HG02642 (cell line): ENCODE results near the gene MYO3B.
"Not testable (repeated sequence)": the region's sequence is repeated elsewhere in the genome, so short reads cannot be mapped to it uniquely, and the experiment has no call there.

ENCODE experiments used
- ATAC-seq: cut with Tn5 transposase; IDR thresholded peaks from one replicate; pipeline ENCODE4 v1.9.1; 2021; ENCODE audit warnings: mild to moderate bottlenecking; ENCODE audit not compliant: unreplicated experiment, poor library complexity

The MYO3B gene

DNA sequence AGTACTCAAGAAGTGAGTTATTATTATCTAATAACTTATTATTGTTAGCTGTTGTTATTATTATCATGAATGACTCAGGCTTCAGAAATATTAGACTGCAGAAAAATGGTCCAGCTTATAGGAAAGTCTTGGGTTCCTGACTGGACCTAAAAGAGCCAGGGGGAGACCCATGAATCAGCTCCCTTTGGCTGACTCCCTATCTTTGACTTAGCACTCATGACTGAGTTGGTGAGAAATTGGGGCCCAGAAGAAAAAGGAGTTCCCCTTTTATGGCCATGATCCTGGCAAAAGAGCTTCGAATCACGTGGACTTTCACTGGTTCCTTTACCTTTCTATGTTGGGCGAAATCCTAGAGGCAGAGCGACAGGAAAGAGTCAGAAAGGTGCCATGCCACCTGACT is 145.8 kb downstream of the MYO3B start:
- ATAC-seq: no peak

DNA sequence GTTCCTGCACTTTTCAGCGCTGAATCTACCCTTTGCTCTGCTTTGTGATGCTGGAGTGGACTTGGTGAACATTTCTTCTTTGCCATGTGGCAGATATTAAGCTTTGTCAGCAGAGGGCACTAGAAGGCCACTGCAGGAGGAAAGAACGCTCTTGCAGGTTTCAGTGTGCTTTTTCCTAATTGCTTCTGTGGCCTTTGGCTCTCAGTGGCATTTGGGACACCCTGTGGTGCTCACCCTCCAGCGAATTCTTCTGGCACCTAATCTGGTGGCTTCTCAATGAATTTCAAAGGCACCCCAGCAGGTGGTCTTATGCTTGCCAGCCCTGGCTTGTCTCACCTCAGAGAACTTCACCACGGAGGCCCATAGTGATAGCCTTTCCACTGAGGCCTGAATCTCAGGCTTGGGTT is 146.7 kb downstream of the MYO3B start:
- peak; percentile 48 for ATAC-seq

DNA sequence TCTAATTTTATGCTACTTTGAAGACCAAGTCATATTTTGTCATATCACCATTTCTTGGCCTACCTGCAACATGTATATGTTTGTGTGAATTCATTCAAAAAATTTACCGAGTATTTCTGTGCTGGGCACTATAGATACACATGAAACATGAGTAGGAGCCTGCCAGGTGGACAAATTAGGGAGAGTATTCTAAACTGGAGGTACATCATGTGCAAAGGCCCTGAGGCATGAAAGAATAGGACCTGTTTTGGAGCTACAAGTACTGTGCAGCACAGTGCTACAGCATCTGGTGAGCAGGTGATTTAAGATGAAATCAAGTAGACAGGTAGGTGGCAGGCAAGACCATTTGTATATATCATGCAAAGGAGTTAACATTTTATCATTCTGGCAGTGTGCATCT is 152.9 kb downstream of the MYO3B start:
- ATAC-seq: no peak

DNA sequence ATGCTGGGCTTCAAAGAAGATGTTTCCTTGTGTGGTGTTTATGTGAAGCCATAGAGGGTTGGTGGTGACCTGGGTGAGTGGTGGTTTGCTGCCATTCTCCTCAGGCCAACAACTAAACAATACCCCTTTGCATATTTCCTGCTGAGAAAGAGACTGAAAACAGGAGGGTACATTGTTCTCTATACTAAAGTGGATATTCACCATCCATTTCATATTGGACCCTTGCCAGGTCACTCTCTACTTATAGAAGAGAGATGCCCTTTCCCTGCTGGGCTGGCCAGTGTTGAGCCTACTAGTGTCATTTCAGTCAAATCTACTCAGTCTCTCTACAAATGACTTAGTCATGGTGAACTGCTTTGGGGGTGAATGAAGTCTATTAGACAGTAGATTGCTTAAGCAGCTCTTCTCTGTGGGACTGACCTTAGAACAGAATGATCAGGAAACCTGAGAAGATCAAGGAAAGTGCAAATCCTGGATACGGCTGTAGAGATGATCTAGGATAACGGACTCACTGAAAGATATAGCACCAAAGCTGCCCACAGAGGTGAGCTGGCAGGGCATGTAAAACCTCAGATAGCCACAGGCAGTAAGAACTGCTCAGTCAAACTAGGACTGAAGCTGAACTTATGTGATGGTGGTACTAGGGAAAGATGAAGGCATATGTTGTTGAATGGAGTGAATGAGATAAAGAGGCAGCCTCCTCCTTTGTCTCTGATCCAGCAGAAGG is 154.9 kb downstream of the MYO3B start:
- ATAC-seq: no peak

DNA sequence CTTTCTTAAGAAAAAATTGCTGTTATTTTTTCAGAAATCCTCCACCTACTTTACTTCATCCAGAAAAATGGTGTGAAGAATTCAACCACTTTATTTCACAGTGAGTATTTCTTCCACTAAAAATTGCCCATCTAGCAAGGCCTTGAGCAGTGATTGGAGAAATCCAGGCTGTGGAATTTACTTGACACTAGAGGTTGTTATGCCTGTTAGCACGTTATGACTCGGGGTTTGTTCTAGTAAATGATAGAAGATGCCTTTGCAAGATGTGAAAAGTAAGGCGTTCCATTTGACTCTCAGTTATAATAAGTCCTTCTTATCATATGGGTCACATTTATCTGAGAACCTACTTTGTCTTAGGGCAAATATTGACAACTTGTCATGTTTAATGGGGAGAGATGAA is 157.4 kb downstream of the MYO3B start:
- ATAC-seq: no peak

DNA sequence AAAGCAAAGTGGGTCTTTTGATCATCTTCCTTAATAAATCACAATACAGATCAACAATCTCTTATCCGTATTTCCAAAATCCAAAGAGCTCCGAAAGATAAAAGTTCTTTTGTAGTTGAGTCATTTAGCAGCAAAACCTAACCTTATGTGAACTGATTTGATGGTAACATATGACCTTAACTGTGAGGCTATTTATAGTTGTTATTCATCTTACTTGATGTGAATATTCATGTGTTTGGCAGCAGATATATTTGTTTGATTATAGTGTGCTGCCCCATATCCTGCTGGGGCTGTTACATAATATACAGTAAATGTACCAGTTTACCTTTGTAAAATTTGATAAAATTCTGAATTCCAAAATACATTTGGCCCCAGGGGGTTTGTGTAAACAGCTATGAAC is 158.5 kb downstream of the MYO3B start:
- no peak for ATAC-seq

DNA sequence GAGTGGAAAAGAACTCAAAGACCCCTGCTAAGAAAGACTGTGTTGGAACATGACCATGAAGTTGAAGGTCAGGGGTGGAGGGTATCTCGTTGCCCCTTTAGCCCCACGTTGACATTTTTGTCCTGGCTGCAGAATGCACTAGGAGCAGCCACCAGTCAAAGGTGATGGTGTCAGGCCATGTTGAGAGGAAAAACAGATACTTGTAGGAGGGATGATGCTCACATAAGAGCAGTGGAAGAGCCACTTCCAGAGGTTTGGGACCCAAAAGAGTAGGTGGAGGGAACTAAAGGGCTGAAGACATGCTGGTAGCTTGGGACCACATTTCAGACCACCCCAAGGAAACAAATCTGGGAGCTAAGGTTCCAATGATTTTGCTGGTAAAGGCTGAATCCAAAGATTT is 159.0 kb downstream of the MYO3B start:
- no peak for ATAC-seq

DNA sequence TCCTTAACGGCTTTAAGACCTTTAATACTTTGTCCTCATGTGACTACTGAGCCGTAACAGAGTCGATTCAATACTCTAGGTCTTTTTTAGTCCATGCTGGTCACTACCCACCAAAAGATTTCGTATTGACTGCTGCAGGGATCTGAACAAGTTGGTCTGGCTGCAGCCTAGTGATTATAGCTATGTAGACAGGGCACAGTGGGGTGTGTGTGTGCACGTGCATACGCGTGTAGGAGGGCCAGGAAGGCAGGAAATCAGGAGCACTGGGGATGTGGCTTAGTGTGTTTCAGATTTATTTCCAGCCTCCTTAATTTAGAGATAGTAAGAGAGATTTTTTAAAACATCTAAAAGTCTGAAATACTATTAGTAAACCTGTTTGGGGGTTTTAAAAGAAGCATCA is 161.4 kb downstream of the MYO3B start:
- ATAC-seq: no peak

DNA sequence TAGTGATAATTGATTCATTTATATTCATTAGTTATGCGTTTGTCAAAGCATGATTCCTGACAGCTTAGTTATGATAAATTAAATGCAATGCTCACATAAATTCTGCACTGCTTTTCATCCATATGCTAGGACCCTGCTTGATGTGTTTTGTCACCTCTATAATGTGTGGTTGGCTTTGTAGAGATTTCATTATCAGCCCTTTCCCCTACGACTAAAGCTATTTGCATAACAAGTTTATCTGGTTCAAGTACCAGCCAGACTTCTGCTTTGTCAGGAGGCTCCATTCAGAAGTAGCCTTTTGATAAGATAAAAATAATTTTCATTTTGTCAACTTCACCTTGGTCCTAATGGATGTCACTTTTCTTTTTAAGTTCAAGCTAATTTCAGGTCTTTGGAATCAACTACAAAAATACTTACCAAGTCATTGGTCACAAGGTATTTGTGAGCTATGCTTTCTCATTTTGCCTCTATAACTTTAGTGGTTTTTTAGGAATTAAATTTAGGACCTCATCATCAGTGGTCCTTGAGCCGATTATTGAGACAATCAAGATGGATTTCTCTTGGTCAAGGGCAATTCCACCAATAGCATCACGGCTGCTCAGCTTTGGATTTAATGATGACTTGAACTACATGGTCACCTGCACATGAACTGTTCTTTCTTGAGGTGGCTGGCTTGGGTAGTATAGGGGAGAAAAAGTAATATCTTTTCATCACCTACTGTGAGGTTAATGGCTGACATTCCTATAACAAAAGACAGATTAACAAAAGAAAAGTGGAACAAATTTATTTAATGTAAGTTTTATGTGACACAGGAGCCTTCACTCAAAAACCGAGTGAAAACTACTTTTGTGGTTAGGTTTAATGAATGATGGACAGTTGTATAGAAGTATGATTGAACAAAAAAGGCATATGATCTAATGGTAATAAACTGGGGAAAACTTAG is 162.1 kb downstream of the MYO3B start:
- ATAC-seq: no peak

DNA sequence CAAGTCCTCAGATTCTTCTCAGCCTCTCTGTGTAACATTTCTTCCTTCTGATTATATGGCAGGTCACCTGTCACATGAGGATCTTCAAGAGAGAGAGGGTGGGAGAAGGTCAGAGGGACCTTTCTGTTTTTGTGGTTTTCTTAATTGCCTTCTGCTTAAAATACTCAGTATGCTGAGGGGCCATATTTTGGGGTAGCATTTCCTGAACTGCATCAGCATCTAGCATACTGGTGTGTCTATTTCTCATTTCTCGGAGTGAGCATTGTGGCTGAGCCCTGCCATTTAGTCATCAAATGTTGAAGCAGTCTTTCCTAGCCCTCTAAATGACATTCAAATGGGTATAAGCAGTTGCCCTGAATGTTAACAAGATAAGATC is 162.7 kb downstream of the MYO3B start:
- no peak for ATAC-seq

DNA sequence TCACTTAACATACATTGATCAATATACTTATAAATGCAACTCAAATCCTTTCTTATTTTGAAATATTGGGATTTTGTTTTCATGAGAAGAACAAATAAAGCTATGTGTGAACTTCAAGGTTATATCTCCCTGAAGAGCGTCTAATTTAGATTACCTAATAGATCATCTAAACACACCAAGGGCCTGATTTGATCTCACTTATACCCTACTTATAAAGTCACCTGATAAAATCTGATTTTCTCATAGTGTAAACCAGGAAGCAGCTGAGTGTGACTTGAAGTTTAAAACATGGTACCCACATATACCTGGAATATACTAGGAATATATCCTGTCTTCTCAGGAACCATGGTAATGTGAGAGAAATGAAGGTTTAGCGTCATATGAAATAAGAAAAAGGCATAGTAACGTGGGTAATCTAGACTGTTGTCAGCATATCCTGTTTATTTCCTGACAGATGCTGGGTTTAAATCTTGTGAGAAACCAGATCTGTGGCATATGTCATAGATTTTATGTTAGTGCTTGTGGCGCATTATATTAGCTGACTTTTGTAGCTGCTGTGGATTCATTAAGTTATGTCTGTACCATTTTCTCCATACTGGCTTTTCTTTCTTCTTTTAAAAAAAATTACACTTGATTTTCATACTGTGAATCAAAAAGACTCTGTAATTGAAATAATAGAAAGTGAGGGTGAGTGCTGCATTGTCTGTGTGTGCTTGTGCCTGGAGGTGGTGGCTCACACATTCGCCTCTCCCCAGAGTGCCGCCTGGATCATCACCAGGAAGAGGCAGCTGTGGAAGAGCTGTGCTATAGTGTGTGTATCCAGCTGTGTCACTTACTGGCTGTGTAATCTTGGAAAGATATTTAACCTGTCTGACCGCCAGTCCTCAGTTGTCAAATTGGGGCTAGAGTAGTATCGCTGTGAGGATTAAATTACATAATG is 164.0 kb downstream of the MYO3B start:
- ATAC-seq: no peak

DNA sequence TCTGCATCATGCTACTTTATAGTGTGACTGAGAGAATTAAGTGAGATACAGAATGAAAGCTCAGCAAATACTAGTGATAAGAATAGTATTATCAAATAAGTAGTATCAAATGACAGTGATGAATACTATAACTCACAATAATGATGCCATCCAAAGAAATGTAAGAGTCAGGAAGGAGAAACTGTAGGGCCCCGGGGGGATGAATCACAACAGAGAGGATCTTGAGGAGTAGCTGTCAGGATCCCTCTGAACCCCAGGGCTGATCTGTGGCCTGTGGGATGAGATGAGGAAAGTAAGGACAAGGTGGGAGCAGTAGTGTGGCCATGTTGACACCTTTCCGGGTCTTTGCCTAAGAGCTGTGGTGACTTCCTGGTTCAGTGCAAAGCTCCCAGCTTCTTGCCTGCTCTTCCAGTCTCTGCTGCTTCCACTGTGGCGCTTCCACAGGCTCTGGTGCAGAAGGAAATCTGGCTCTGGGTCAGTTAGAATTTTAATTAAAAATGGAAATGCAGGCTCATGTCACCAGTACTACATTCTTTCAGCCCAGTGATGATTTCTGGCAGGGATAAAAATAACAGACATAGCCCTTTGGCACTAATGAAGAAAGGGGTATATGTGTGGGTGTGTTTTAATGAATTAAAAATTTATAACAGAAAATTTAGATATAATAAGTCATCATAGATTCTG is 166.9 kb downstream of the MYO3B start:
- no peak for ATAC-seq

DNA sequence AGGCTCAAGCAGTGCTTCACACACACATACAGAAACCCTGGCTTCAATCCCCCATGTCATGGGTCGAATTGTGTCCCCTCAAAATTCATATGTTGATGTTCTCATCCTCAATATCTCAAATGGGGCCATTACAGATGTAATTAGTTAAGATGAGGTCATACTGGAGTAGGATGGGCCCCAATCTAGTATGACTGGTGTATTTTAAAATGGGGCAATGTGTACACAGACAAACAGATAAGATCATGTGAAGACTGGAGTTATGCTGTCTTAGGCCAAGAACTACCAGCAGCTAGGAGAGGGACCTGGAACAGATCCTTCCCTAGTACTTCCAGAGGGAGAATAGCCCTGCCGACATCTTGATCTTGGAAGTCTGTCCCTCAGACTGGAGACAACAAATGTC is 167.7 kb downstream of the MYO3B start:
- ATAC-seq: no peak

DNA sequence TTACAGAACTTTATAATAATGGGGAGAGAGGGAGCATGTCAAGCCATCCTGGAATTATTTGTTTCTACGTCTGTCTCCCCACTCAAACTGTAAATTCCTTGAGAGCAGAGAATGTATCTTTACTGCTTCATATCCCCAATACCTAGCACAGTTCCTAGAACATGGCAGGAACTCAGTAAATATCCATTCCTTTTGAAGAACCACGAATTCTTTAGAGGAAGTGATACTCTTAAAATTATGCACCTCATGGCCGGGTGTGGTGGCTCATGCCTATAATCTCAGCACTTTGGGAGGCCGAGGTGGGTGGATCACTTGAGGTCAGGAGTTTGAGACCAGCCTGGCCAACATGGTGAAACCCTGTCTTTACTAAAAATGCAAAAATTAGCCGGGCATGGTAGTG is 171.3 kb downstream of the MYO3B start:
- not testable (repeated sequence) for ATAC-seq

DNA sequence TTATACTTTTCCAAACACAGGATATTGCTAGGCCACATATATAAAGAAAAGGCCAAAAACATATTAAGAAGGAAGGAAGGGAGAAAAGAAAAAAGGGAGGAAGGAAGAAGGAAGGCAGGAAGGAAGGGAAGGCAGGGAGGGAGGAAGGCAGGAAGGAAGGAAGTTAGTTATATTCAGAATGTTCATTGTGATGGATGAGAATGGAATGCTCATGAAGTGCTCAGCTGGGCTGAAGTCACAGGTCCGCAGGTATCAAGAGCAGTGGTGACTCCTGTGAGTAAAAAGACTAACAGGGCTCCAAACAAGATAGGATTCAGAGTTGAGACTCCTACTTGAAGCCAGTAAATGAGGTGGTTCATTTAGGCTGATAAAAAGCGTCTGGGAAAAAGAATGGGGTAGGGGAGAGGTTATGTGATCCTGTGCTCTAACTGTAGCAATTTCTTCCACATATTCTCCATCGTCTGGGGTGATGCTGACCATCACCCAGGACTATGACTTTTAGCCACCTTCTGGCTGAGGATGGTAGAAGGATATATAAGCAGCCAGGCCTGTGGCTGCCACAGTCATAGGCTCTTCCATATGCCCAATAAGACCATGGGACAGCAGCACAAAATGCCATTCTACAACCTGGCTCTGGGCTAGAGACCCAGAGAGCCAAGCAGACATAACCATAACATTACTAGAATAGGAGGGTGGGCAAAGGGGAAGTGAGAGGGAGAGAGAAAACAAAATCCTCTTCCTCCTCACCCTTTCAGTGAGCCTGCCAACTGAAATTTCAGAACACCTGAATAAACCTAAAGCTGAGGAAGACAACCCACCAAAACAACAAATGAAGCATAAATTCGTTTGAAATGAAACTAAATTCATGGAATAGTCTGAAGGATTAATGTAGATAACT is 173.2 kb downstream of the MYO3B start:
- ATAC-seq: no peak

DNA sequence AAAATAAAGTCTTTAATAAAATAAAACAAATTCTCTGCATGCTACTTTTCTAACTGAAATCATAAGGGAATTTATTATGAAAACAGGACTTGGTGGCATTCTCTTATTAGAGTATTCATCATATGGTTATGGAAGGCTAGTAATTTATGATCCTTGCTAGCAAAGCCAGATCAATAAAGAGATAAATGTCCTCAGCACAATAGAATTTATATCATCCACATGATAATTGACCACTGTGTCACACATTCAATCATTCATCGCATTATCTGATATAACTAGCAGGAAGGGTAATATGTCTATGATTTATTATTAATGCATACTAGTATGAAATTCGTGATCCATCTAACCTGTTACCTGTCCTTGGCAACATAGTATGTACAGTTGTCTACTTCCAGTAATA is 175.8 kb downstream of the MYO3B start:
- ATAC-seq: no peak

DNA sequence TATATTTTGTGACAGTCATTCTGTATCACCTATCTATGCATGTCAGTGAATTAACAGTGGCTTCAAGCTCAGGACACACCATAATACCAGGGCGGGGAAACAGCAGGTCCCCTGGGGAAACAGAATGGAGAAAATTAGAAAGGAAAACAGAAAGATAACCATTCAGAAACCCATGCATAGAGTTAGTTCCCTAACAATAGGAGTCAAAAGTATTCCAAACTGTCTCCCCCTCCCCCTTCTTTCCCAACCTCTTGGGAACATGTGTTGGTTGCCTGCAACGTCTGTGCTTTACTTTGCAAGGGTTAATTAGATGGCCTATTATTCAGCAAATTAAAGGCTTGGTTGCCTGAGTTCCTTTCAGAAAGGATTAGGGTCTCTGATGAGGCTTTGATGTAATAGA is 176.4 kb downstream of the MYO3B start:
- ATAC-seq: no peak

DNA sequence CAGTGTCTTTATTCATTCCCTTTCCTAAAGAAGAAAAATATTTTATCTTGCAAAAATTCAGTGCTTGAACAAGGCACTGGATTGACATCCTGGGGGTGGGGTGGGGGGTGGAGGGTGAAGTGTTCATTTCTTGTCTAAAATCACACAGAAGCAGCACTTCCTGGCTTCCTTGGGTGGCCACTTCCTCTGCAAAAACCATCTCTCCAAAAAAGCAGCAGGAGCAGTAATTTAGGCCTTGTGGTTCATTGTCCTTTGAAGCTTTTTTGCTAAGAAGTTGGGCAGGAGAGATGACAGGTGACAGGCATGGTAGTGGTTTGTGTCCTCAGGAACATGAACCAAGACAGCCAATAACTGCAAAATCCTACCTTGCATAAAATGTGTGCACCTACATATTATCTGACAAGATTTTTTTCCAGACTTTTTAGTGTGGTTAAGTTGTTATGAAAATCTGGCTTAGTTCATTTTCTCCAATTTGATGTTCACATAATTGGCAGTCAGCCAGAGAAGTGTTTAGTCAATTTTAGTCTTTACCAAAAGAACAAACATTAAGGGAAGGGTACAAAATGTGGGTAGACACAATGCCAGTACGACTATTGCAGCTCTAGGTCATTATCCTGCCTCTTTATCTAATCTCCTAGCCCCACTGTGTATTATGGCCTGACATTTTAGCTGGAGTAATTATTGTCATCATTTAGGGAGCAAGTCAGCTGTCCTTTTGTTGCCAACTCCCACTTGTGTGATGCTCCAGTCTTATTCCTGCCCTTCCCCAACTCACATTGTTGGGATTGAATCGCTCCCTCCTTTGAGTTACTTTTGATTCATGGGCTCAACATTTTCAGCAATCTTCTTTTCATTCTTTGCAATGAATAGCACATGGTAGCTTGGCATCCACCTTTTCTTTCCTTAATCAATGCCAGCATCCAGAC is 177.2 kb downstream of the MYO3B start:
- no peak for ATAC-seq
